ENCODE data around the gene NOXA1.
"Not testable (repeated sequence)": the region's sequence is repeated elsewhere in the genome, so short reads cannot be mapped to it uniquely, and the experiment has no call there.

NOXA1 gene

DNA sequence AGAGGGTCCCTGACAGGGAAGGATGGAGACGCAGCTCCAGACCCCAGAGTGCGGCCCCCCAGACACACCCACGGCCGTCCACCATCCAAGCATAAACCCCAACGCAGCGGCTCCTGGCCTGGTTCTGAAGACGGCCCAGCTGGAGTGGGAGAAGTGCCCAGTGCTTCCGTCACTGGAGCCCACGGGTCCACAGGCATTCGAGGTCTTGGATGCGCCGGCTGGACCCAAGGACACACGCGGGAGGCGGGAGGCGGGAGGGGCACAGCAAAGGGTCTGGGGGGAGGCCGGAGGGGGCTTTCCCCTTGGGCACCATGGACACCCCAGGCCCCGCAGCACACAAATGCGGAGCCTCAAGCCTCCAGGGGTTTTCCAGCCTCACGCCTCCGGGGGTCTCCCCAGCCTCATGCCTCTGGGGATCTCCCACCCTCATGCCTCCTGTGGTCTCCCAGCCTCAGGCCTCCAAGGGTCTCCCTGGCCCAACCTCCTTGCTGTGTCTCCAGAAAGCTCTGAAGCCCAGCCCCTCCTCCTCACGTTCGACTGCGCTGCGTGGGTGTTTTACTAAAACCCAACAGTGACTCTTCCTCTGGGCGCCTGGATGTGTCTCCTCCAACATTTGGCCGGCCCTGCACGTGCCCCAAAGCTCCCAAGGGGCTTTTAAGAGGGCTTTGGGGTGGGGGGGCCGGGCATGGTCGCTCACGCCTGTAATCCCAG is 15.4 kb upstream of the NOXA1 start:
- ATAC-seq = no peak
- Mint-ChIP-seq H3K4me1 (peaks cover 12% of the 10 kb centered on the region), H3K4me3 (no peak overlapping the region), H3K27me3 (peaks cover 2% of the 10 kb centered on the region), H3K36me3 (ENCODE audit: low read depth) (peaks cover under 1% of the 10 kb centered on the region), H3K27ac (no peak overlapping the region), H3K9me3 (no peaks in the 10 kb centered on the region)
- no peak for DNase-seq

DNA sequence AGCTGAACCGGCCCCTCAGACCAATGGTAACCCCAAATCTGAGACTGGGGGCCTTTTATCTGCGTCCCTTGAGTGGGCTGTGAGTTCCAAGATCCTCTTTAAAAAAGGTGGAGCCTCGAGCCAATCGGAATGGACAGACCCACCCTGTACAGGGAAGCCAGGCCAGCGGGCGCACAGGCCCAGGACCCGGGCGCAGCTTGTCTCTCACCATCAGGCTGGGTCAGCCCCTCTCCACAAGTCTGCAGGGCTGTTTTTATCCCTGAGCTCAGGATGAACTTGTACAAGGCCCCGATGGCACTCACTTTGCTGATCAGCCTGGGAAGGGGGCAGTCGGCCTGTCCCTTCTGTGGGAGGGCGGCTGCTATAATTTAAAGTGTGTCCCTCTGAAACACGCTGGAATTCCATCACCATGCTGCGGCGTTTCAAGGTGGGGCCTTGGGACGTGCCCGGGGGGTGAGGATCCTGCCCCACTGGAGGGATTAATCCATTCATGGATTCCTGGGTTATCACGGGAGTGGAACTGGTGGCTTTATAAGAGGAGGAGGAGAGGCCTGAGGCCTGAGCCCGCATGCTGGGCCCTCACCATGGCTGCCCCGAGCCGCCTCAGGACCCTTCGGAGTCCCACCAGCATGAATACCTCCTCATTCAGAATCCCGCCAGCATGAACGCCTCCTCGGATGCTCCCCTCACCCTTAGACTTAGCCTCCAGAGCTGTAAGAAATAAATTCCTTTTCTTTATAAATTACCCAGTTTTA is 14.4 kb upstream of the NOXA1 start:
- Mint-ChIP-seq H3K9me3 (no peaks in the 10 kb centered on the region), H3K4me3 (no peak overlapping the region), H3K27me3 (peaks cover 2% of the 10 kb centered on the region), H3K36me3 (ENCODE audit: low read depth) (no peaks in the 10 kb centered on the region), H3K4me1 (peaks cover 14% of the 10 kb centered on the region), H3K27ac (no peak overlapping the region)
- no peak for DNase-seq
- ATAC-seq = no peak

DNA sequence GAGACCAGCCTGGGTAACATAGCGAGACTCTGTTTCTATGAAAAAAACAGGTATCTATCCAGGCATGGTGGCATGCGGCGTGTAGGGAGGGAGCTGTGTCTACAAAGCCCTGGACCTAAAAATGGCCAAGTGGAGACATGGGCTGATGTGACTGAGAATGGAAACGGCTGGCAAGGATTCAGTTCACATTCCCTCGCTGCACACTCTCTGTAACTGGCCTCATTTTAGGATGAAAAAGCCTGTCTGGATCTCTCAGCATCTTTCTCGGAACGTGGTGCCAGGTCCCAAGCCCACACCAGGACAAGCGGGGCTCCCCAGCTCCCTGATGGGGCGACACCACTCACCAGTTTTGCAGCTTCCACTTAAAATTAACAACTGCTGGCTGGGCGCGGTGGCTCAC is 13.7 kb upstream of the NOXA1 start:
- no peak overlapping the region for H3K4me3 Mint-ChIP-seq
- no peaks in the 10 kb centered on the region for H3K9me3 Mint-ChIP-seq
- H3K27me3 Mint-ChIP-seq = peaks cover 2% of the 10 kb centered on the region
- DNase-seq (no peak), ATAC-seq (no peak)
- H3K4me1 Mint-ChIP-seq = peaks cover 18% of the 10 kb centered on the region
- no peaks in the 10 kb centered on the region for H3K36me3 Mint-ChIP-seq (ENCODE audit: low read depth)
- no peak overlapping the region for H3K27ac Mint-ChIP-seq

DNA sequence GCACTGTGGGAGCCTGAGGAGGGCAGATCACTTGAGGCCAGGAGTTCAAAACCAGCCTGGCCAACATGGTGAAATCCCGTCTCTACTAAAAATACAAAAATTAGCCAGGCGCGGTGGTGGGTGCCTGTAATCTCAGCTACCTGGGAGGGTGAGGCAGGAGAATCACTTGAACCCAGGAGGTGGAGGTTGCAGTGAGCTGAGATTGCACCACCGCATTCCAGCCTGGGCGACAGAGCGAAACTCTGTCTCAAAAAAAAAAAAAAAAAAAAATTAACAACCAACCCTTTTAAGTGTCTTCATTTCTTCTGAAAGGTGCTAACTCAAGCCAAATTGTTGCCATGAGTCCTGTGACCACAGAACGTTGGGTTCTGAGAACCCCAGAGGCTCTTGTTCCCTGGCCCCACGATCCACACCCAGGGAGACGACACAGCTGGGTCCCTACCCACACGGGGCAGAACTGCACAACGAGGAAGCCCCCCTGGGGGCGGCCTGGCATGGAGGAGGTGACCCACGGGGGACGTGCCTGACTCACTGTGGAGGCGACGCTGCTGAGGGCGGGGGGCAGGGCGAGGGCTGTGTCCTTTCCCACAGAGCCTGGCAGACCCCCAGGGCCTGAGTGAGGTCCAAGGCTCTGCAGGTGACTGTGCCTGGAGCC is 12.8 kb upstream of the NOXA1 start:
- not testable (repeated sequence) for DNase-seq; H3K4me3 Mint-ChIP-seq; ATAC-seq; H3K9me3 Mint-ChIP-seq; H3K36me3 Mint-ChIP-seq (ENCODE audit: low read depth); H3K27me3 Mint-ChIP-seq; H3K27ac Mint-ChIP-seq
- peaks cover 18% of the 10 kb centered on the region for H3K4me1 Mint-ChIP-seq

DNA sequence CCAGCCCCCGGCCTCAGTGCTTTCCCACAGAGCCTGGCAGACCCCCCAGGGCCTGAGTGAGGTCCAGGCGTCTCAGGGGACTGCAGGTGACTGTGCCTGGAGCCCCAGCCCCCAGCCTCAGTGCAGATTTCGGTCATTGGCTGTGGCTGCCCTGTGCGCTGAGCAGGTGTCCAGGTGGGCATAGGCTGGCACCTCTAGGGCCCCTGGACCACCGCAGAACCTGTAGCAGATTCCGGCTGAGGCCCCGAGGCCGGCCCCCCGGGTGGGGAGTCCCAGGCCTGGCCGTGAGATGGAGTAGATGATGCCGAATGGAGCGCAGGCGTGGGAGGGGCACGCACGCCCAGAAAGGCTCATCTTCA is 12.3 kb upstream of the NOXA1 start:
- ATAC-seq = no peak
- no peaks in the 10 kb centered on the region for H3K27me3 Mint-ChIP-seq
- no peak for DNase-seq
- no peaks in the 10 kb centered on the region for H3K36me3 Mint-ChIP-seq (ENCODE audit: low read depth)
- H3K27ac Mint-ChIP-seq = no peak overlapping the region
- no peak overlapping the region for H3K4me3 Mint-ChIP-seq
- H3K4me1 Mint-ChIP-seq = peaks cover 15% of the 10 kb centered on the region
- H3K9me3 Mint-ChIP-seq = no peaks in the 10 kb centered on the region

DNA sequence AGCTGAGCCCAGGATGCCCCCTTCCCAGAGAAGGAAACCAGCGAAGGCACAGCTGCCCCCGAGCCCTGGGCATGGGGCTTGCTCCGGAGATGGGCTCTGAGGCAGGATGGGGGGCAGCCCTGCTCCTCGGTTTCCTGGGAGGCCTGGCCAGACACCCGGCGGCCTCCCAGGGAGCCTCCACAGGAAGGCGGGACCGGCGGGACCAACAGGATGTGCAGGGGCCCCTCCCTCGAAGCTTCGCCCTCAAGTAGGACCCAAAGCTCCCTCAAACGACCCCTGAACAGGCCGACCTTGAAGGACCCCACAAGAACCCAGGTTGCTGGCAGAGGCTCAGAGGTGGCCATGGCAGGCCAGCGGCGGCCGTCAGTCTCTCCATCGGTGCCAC is 11.9 kb upstream of the NOXA1 start:
- H3K27me3 Mint-ChIP-seq = no peaks in the 10 kb centered on the region
- ATAC-seq (no peak), DNase-seq (no peak)
- peaks cover 13% of the 10 kb centered on the region for H3K4me1 Mint-ChIP-seq
- no peak overlapping the region for H3K4me3 Mint-ChIP-seq
- H3K9me3 Mint-ChIP-seq = no peaks in the 10 kb centered on the region
- no peaks in the 10 kb centered on the region for H3K36me3 Mint-ChIP-seq (ENCODE audit: low read depth)
- no peak overlapping the region for H3K27ac Mint-ChIP-seq

DNA sequence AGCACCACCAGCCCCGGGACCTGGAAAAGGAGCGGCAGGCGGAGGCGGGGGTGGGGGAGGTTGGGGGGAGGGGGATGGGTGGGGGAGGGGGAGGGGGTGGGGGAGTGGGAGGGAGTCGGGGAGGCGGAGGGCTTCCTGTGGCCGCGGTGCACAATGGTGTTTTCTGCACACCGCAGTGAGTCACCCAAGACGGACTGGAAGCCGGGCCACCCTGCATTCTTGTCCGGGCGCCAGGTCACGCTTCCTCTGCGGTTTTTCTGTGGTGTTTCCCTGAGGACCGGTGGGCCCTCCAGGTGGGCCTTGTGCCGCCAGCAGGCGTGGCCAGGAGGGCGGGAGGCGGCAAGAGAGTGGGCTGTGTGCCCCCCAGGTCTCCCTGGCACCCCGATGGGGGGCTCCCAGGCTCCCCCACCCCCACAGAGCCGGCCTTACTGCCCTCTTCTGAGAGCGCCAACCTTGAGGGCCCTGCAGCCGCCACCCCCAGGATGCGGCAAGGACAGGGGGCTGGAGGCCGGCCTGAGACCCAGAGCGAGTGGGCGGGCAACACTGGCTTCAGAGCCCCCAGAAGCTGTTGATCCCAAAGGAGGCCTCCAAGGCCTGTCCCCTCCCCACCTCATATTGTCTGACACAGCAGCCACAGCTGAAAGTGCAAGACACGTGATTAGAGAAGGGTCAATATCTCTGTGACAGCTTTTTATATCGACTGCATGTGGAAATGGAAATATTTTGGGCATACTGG is 11.4 kb upstream of the NOXA1 start:
- DNase-seq (peak; percentile 72), ATAC-seq (peak; percentile 21)
- Mint-ChIP-seq H3K4me1 (peaks cover 13% of the 10 kb centered on the region), H3K9me3 (no peaks in the 10 kb centered on the region), H3K36me3 (ENCODE audit: low read depth) (no peaks in the 10 kb centered on the region), H3K27me3 (no peaks in the 10 kb centered on the region), H3K27ac (no peak overlapping the region), H3K4me3 (no peak overlapping the region)

DNA sequence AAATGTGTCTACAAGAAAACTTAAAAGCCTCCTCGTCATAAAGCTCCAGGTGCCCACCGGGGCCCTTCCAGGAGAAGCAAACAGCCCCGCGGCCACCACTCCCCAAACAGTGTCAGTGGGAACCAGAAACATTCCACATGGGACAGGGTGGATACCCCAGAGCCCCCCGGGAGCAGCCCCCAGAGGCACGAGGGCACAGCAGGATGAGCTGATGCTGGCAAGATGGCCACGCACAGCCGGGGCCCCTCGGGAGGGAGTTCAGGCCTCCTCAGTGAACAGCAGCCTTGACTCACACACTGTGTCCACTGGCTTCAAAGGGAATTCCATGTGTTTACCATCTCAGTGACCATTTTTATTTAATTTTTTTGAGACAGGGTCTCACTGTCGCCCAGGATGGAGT is 10.8 kb upstream of the NOXA1 start:
- Mint-ChIP-seq H3K27me3 (no peaks in the 10 kb centered on the region), H3K27ac (no peak overlapping the region), H3K9me3 (no peaks in the 10 kb centered on the region), H3K4me3 (no peak overlapping the region), H3K4me1 (peaks cover 13% of the 10 kb centered on the region), H3K36me3 (ENCODE audit: low read depth) (no peaks in the 10 kb centered on the region)
- ATAC-seq = no peak
- no peak for DNase-seq

DNA sequence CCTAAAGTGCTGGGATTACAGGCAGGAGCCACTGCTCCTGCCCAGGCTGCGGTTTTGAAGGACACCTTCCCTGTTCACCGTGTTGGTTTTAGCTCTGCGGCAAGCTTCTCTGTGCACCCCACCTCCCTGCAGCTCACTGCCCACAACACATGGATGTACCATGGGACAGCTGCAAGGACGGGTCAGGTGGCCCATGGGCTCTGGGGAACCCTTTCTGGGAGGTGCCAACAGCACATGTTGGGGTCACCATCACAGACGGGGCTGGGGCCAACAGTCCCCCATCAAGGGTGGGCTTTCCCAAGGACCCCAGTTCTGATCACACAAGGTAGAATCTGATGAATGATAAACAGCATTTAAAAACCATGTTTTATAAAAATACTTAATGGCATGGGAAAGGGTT is 7.7 kb upstream of the NOXA1 start:
- Mint-ChIP-seq H3K4me1 (peaks cover 13% of the 10 kb centered on the region), H3K9me3 (no peaks in the 10 kb centered on the region), H3K36me3 (ENCODE audit: low read depth) (no peaks in the 10 kb centered on the region), H3K27me3 (no peaks in the 10 kb centered on the region), H3K27ac (no peak overlapping the region), H3K4me3 (no peak overlapping the region)
- ATAC-seq (no peak), DNase-seq (no peak)

DNA sequence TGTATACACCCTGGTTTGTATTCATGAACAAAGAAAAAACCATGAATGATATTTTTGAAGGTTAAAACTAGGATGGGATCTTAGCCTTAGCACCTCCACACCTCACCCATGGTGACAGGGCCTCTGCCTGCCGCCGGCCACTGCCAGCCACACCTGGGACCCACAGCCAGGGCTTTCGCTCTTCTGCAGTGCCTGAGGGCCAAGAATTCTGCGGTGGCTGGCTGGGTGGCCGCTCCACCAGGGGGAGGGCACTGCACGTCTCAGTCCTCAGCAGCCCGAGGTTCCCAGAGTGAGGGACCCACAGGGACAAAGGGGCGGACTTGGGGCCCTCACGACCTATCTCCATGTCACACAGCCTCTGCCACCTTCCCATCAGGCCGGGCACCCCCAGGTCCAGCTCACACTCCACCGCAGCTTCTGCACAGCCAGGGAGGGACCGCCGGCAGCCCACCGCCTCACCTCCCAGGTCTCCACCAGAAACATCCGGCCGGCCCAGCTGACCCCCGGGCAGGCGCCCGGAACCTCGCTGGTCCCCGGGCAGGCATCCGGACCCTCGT is 7.1 kb upstream of the NOXA1 start:
- H3K36me3 Mint-ChIP-seq (ENCODE audit: low read depth) = no peaks in the 10 kb centered on the region
- H3K27me3 Mint-ChIP-seq = no peaks in the 10 kb centered on the region
- peaks cover 13% of the 10 kb centered on the region for H3K4me1 Mint-ChIP-seq
- no peak overlapping the region for H3K27ac Mint-ChIP-seq
- no peak for DNase-seq
- ATAC-seq = no peak
- no peak overlapping the region for H3K4me3 Mint-ChIP-seq
- H3K9me3 Mint-ChIP-seq = no peaks in the 10 kb centered on the region

DNA sequence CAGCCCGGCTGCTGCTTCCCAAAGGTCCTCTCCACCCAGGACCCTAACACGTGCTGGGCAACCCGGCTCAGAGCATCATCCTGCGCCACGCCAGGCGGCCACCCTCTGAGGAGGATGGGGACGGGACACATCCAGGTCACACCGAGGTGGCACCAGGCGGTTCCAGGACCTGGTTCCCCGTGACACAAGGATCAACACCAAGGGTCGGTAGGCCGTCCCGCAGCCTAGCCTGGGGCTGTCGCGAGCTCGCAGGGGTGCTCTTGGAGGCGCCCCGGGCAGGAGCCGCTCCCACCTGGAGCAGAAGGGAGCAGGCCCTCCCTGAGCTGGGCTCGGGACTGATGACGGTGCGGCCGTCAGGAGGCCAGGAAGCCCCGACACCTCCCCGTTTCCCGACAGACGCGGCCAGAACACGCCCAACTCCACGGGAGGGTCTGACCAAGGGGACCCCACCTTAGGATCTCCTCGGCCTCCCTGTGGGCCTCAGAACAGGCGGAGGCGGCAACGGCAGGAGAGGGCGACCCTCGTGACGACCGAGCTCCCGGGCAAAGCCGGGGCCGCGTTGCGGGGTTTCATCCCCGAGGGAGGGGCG is 6.5 kb upstream of the NOXA1 start:
- no peak for ATAC-seq
- Mint-ChIP-seq H3K4me3 (no peak overlapping the region), H3K36me3 (ENCODE audit: low read depth) (no peaks in the 10 kb centered on the region), H3K9me3 (no peaks in the 10 kb centered on the region), H3K27me3 (no peaks in the 10 kb centered on the region), H3K27ac (no peak overlapping the region), H3K4me1 (peaks cover 15% of the 10 kb centered on the region)
- no peak for DNase-seq

DNA sequence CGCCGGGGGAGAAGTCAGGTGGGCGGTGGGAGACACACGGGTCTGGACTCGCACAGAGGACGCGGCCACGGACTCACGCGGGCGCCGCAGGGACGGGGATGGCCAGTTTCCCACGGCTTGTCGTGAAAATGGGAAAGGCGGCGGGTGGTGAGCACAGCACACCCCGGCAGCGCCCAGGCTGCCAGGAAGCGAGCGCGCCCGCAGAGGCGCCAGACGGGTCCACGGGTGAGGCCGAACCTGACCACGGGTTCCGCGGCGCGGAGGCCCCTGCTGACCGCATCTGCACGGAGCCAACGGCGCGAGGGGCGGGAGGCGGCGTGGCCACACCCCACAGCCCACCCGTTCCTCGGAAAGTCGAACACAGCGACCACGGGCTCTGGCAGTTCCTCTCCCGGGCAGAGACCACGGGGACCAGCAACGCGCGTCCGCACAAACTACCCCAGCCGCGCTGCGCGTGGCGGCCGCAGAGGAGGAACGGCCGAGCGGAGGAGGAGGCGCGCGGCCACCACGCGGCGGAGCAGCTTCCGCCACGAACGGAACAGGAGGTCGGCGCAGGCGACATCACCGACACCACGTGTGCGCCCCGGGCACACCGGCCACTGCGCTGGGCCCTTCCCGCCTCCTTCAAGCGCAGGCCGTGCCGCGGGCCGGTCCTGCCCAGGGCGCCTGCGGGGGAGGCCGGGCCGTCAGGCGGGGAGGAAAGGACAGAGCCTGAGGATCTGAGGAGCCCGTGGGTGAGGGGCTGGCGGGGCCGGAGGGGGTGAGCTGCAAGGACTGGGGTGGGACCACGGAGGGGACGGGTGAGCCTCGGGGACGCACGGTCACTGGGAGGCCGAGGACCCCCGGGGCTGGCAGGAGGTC is 5.8 kb upstream of the NOXA1 start:
- Mint-ChIP-seq H3K36me3 (ENCODE audit: low read depth) (no peaks in the 10 kb centered on the region), H3K4me3 (peak overlapping the region; percentile 26), H3K9me3 (no peaks in the 10 kb centered on the region), H3K27me3 (no peaks in the 10 kb centered on the region), H3K27ac (no peak overlapping the region), H3K4me1 (peaks cover 21% of the 10 kb centered on the region)
- ATAC-seq = peak; percentile 27
- DNase-seq = no peak

DNA sequence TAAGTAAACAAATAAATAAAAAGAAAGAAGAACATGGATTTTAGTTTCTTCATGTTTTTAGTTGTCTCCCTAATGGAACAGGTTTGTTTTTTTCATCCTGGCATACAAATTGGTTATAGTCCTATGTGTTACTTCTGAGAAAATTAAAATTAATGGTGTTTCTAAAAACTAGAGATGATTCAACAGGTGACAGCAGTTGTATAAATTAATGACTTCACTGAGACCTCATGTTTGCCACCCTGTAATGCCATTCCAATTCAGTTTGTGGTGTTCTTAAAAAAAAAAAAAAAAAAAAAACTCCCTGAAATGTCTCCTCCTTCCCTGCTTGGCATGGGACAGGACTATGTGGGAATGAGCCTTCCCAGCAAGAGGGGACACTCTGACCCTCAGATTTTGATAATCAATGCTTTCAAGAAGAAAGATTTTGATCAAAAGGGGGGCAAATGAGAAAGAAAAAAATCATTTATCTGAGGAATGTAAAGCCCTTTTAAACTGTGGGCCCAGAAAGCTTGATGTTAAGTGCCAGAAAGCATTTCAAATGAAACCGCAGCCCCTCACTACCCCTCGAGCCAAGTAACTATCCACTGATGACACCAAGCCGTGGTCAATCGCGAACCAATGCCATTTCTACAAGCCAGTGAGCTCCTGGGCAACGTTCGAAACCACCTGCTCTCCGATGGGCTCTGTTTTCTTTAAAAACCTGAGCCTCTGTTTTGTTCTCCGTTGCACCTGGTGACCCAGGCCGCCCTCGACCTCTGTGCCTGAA is 1.2 kb upstream of the NOXA1 start:
- peaks cover 15% of the 10 kb centered on the region for H3K4me1 Mint-ChIP-seq
- H3K27ac Mint-ChIP-seq = peak overlapping the region; percentile 65
- ATAC-seq (no peak), DNase-seq (no peak)
- H3K27me3 Mint-ChIP-seq = no peaks in the 10 kb centered on the region
- H3K36me3 Mint-ChIP-seq (ENCODE audit: low read depth) = no peaks in the 10 kb centered on the region
- H3K9me3 Mint-ChIP-seq = no peaks in the 10 kb centered on the region
- H3K4me3 Mint-ChIP-seq = peak overlapping the region; percentile 84
